Right ventricle myocardium inferior (tissue), 1 donor: Measurements from ENCODE around the gene WWTR1. TPM values are rescaled to one million over a fixed set of nuclear protein-coding genes. Genes with fewer than 3 reads are reported as not detected.

ENCODE experiments used
- ATAC-seq: fragments of 200-7000 bp; cut with Tn5 transposase; one replicate; pipeline ENCODE4 v1.9.1; 2020; ENCODE audit warnings: mild to moderate bottlenecking, moderate library complexity
- DNase-seq: peaks from one replicate; pipeline ENCODE4 v3.0.0; 2021; ENCODE audit errors: missing footprints
- intact Hi-C: fragments of 100-400 bp; cut with DNase I; formaldehyde crosslinking; loops from one replicate; pipeline ENCODE4 v1.11.0; 2022
- total RNA-seq: library from RNA; stranded (reverse); fragmentation: NEBNext Ultra II Directional; extraction: Animal tissue kit (Norgen Biotek cat#: 25700); gene quantifications from one replicate; pipeline ENCODE4 v1.2.1, GENCODE V29; 2021
- donor health status: DM: no; HTN: yes; CAD: no; lungs with severe emphysema.

Gene WWTR1
- total RNA-seq, 1 donor from 2014 or later = 42.6 TPM

GRCh38 chr3:149581681-149582370 lies 76.0 kb downstream of the WWTR1 start:
- ATAC-seq = peak; percentile 67
- no peak for DNase-seq
- intact Hi-C loops = loop anchor here (5.0 kb wide), 1 partner anchor 40 kb away; no protein-coding TSS in a partner anchor

- no peak for ATAC-seq
- DNase-seq = no peak
- intact Hi-C loops = loop anchor here (5.0 kb wide), 1 partner anchor 41 kb away; no protein-coding TSS in a partner anchor
These were observed 76.6 kb downstream of the WWTR1 start for GRCh38 chr3:149581248-149581647.

- intact Hi-C loops = loop anchor here (5.0 kb wide), 1 partner anchor 42 kb away; no protein-coding TSS in a partner anchor
- DNase-seq (no peak), ATAC-seq (no peak)
These were observed 77.8 kb downstream of the WWTR1 start for GRCh38 chr3:149579838-149580542.

GRCh38 chr3:149579161-149579560 lies 78.7 kb downstream of the WWTR1 start:
- ATAC-seq (no peak), DNase-seq (no peak)
- intact Hi-C loops = no loop called here

- DNase-seq (no peak), ATAC-seq (no peak)
- intact Hi-C loops = no loop called here
These were observed 80.0 kb downstream of the WWTR1 start for GRCh38 chr3:149577801-149578200.

GRCh38 chr3:149575961-149576564 lies 81.8 kb downstream of the WWTR1 start:
- DNase-seq (no peak), ATAC-seq (peak; percentile 83)
- intact Hi-C loops = no loop called here

- DNase-seq = peak; percentile 71
- ATAC-seq = peak; percentile 58
- intact Hi-C loops = no loop called here
These were observed 82.4 kb downstream of the WWTR1 start for GRCh38 chr3:149575213-149575960.

- intact Hi-C loops = no loop called here
- ATAC-seq = peak; percentile 38
- DNase-seq = no peak
These were observed 84.9 kb downstream of the WWTR1 start for GRCh38 chr3:149572796-149573414.

- intact Hi-C loops = no loop called here
- no peak for DNase-seq
- ATAC-seq = no peak
These were observed 86.4 kb downstream of the WWTR1 start for GRCh38 chr3:149571381-149571780.

- DNase-seq (no peak), ATAC-seq (no peak)
- intact Hi-C loops = no loop called here
These were observed 87.8 kb downstream of the WWTR1 start for GRCh38 chr3:149570016-149570415.

- ATAC-seq (no peak), DNase-seq (no peak)
- intact Hi-C loops = loop anchor here (5.0 kb wide), 1 partner anchor 35 kb away; no protein-coding TSS in a partner anchor
These were observed 90.4 kb downstream of the WWTR1 start for GRCh38 chr3:149567381-149567780.

- DNase-seq = no peak
- intact Hi-C loops = loop anchor here (5.0 kb wide), 1 partner anchor 34 kb away; no protein-coding TSS in a partner anchor
- no peak for ATAC-seq
These were observed 91.4 kb downstream of the WWTR1 start for GRCh38 chr3:149566292-149566975.

GRCh38 chr3:149564079-149564478 lies 93.7 kb downstream of the WWTR1 start:
- DNase-seq (no peak), ATAC-seq (no peak)
- intact Hi-C loops = no loop called here

GRCh38 chr3:149563114-149563513 lies 94.7 kb downstream of the WWTR1 start:
- ATAC-seq = no peak
- intact Hi-C loops = no loop called here

GRCh38 chr3:149560617-149561016 lies 97.2 kb downstream of the WWTR1 start:
- intact Hi-C loops = no loop called here
- DNase-seq = no peak

More at GRCh38 chr3:149563114-149563513, 94.7 kb downstream of the WWTR1 start:
- no peak for DNase-seq

GRCh38 chr3:149560001-149560400 lies 97.8 kb downstream of the WWTR1 start:
- no peak for DNase-seq
- intact Hi-C loops = no loop called here
- ATAC-seq = no peak

More at GRCh38 chr3:149560617-149561016, 97.2 kb downstream of the WWTR1 start:
- ATAC-seq = no peak

GRCh38 chr3:149559525-149559924 lies 98.3 kb downstream of the WWTR1 start:
- no peak for ATAC-seq
- intact Hi-C loops = no loop called here
- DNase-seq = no peak

- peak; percentile 58 for ATAC-seq
These were observed 101.9 kb downstream of the WWTR1 start for GRCh38 chr3:149555927-149556326.

More at GRCh38 chr3:149555927-149556326, 101.9 kb downstream of the WWTR1 start:
- intact Hi-C loops = no loop called here
- no peak for DNase-seq
